Dermis blood vessel endothelial cell (primary cell): ENCODE results near the gene LCP2. TPM values are rescaled to one million over a fixed set of nuclear protein-coding genes. Genes with fewer than 3 reads are reported as not detected.

Source experiments
- DNase-seq: peaks from one replicate; pipeline ENCODE4 v3.0.0; 2010
- total RNA-seq: library from RNA; depleted of rRNA; stranded (reverse); fragments of >200 nt; gene quantifications from 2 replicates; pipeline ENCODE4 v1.2.3, GENCODE V29; 2014

LCP2 gene
- total RNA-seq: 2.4 TPM in 1 of 2 replicates, not detected in the other

DNA sequence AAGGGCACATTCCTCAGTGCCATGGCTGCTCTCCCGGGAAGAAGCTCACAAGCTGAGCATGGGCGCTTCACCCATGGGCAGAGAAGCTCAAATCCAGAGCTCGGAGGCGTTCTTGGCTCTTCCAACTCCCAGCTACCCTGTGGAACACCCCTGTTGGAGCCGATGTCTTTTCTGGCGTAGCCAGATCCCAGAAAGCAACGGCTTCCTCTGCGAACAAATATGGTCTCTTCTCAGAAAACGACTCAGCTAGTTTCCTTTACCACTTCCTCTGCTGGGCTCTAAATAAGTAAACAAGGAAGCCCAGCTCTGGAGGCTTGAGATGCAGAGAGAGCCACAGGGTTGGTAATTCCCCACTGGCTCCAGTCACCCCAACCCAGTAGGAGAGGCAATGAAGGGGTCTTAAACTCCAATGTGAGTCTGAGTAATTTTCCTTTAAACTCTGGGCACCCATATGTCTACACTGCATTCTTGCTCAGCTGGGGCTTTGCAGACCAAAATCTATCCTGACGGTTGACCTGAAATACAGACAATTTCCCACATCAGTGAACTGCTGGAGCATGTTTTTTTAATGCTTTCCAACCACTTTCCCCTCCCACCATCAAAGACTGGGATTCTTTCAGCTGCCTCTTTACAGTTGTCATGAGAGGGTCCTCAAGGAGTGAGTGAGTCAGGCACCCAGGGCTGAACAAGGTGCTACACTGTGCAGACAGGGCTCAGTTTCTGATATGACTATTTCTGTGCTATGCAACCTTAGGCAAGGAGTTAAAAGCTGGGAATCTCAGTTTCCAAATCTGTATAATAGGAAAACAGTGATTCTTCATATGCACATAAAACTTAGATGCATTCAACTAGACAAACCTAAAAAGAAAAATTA lies at the start of gene LCP2:
Gene LCP2 (minus strand): TSS at position 189 of the 874 bp plus-strand sequence. CDS start 166 bp downstream, at position 23.
- DNase-seq: peak; percentile 18

GRCh38 chr5:170347022-170347567 lies 49.5 kb upstream of the LCP2 start:
- no peak for DNase-seq

DNA sequence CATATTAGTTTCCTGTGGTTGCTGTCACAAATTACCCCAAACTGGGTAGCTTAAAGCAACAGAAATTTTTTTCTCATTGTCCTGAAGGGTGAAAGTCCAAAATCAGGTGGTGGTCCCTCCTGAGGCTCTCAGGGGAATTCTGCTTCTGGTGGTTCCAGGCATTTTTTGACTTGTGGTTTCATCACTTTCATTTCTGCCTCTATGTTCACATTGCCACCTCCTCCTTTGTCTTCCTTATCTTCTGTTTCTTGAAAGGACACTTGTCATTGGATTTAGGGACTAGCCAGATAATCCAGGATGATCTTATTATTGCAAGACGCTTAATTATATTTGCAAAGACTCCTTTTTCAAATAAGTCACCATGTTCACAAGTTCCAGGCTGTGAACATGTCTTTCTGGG lies 48.4 kb upstream of the LCP2 start:
- no peak for DNase-seq

DNA sequence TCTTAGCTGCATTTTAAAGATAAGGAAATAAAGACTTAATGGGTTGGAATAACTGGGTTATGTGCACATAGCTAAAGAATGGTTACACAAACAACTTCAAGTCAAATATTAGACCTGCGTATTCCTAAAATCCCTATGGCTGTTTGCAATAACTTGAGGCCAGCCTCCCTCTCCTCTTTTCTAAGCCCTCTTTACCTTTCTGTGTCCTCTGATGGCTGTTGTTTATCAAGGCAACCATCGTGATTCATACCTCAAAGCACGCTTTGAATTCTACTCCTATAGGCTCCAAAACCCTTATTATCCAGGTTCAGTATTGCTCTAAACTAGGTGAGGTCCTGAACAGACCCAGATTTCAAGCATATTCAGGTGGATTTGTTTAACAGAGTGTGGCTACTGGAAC lies 45.6 kb upstream of the LCP2 start:
- DNase-seq: no peak

GRCh38 chr5:170342153-170342725 lies 44.7 kb upstream of the LCP2 start:
- no peak for DNase-seq

GRCh38 chr5:170341545-170341944 lies 44.0 kb upstream of the LCP2 start:
- no peak for DNase-seq

GRCh38 chr5:170339780-170340167 lies 42.2 kb upstream of the LCP2 start:
- no peak for DNase-seq

- no peak for DNase-seq
Measured at GRCh38 chr5:170338933-170339779, 41.6 kb upstream of the LCP2 start.

- no peak for DNase-seq
Measured at GRCh38 chr5:170338291-170338690, 40.7 kb upstream of the LCP2 start.

DNA sequence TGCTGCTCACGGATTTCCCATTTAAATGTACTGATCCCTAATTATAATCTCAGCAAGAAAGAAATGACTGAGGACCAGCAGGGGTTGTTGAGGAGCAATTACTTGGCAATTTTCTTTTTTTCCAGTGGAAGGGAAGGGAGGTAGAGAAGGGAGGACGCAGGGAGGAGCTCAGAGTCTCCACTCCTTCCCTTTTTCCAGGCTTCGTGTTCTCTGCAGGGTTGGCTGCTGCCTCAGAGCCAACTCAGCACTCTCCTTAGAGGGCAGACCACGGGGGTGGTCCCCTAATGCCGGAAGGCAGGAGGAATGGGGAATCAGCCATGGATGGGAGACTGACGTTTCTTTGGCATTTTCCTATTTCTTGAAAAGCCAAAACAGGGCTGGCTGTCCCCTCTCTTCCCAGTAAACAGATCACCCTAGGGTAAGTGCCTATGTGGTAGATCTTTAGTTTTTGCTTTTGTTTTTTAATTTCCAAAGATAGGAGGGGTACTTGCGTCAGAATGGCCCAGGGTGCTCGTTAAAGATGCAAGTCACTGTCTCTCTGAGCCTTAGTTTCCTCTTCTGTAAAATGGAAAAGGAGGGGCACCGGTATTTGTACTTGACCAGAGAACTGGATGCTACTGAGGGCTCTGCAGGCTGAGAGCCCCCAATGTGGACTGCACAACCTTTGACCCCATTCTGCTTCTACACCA lies 39.6 kb upstream of the LCP2 start:
- DNase-seq: no peak

GRCh38 chr5:170336065-170336464 lies 38.5 kb upstream of the LCP2 start:
- no peak for DNase-seq

GRCh38 chr5:170334626-170335025 lies 37.0 kb upstream of the LCP2 start:
- DNase-seq: no peak

- DNase-seq: no peak
Measured at GRCh38 chr5:170333161-170333910, 35.8 kb upstream of the LCP2 start.

- DNase-seq: no peak
Measured at GRCh38 chr5:170332058-170332457, 34.5 kb upstream of the LCP2 start.

GRCh38 chr5:170330568-170331054 lies 33.0 kb upstream of the LCP2 start:
- DNase-seq: no peak

- no peak for DNase-seq
Measured at GRCh38 chr5:170329524-170329923, 31.9 kb upstream of the LCP2 start.

DNA sequence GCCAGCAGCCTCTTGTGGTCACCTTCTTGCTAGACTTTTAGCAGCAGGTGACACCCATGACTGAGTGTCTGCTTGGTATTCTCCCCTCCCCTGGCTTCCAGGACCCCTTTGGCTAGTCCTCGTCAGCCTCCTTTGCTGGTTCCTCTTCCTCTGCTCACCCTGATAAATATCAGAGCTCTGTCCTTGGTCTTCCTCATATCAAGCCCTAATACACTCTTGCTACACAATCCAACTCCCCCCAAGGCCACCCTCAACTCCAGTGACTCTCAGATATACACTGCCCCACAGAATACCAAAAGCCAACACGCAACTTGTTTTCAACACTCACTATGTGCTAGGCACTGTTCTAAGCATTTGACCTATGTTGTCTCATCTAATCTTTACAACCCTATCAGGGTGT lies 30.3 kb upstream of the LCP2 start:
- no peak for DNase-seq

DNA sequence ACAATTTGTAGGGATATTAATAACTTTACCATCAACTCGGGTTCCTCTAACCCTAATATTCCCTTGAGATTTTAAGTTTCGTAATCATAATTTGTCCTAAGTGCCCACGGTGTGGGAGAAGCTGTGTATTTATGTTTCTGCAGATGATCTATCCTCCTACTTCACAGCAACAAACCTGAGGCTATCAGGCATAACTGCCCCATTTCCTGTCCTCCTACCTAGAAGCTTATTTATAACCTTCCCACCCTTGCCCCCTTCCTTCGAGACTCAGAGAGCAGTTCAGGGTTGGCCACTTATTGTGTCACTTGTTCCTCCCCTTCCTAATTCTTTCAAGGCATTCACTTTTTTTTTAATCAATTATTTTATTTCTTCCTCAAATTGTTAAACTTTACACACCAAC lies 29.6 kb upstream of the LCP2 start:
- no peak for DNase-seq

DNA sequence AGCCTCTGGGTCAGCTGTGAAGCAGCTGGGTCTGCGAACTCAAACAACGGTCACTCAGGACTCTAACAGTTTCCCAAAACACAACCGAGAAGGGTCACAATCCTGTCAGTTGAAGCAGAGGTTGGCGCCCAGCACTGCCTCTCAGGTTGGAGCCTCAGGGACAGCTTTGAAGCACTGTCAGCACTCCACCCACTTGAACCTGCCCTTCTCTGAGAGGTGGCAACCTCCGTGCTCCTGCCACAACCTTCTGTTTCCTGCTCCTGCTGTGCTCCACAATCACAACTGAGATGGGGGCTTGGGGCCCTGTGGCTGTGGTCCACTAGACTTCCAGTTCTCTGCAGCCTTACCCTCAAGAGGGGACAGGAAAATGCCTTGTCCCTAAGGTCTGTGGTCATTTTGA lies 21.7 kb upstream of the LCP2 start:
- no peak for DNase-seq

DNA sequence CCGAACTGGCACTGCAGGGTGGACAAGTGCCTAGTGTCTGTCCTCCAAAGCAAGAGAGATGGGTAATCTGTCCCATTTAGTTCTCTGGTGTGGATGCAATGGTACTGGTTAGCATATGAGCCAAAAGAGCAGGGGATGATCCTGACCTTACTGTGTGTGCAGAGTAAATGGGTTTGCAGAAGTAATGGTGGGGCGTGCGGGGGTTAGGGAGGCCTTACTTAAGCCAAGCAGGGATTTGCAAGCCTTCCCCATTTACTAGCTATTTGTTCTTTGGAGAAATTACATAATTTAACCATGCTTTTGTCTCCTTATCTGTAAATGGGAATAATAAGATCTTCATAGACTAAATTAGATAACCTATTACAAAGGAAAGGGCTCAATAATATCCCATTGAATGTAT lies 19.9 kb upstream of the LCP2 start:
- no peak for DNase-seq

GRCh38 chr5:170316937-170317336 lies 19.4 kb upstream of the LCP2 start:
- no peak for DNase-seq

DNA sequence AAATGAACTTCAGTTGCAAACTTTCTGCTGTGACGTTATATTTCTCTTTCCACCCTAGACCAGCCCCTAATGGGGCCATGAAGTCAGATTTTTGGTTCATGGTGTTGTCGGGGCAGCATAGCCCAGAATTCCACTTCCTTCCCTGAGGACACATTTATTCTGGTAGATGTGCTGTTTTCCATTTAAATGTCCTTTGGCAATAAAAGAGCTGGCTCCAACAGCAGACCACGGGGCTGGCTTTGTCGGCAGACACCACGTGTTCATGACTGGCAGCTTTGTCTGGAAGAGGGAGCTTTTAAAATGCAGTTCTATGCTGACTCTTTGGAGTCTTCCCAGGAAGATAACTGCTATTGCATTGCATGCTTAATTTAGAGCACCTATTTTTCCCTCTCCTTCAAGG lies 17.6 kb upstream of the LCP2 start:
- DNase-seq: peak; percentile 22
